ENCODE data around the gene P2RX6. TPM values are rescaled to one million over a fixed set of nuclear protein-coding genes. Genes with fewer than 3 reads are reported as not detected.

The P2RX6 gene
- total RNA-seq, 1 donor from 2014 or later = not detected

DNA sequence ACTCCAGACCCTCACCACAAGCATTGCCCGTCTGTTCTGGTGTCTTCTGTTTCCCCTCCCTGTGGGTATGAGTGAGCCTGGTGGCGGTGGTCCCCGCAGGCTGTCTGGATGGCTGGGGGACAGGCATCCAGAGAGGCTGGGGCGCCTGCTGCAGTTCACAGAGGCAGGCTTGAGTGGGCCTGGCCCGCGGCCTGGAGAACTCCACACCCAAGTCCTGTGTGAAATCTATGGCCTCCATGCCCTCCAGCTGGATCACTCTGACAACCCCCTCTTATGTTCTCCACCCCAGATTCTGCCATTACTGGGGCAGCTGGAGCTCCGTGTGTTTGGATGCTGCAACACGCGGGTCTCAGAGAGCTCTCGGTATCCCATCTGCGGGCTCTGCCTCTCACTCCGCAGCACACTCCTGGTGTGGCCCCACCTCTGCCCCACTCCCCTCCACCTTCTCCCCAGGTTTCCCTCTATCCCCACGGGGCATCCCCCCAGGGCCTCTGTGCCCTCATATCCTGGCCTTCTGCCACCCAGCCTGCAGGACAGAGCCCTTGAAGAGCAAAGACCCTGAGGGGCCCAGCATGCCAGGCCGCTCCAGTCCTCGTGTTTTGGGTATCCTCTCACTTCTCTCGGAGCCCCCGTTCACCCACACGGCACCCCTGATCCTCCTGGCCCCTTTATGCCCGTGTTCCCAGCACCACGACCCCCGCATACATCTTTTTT lies 62.1 kb downstream of the P2RX6 start:
- no peak overlapping the region for H3K27ac Mint-ChIP-seq
- H3K4me1 Mint-ChIP-seq = no peaks in the 10 kb centered on the region
- H3K4me3 Mint-ChIP-seq = no peak overlapping the region
- no peaks in the 10 kb centered on the region for H3K36me3 Mint-ChIP-seq (ENCODE audit: low read depth)
- no peak for DNase-seq
- no peaks in the 10 kb centered on the region for H3K9me3 Mint-ChIP-seq
- H3K27me3 Mint-ChIP-seq = no peaks in the 10 kb centered on the region
- intact Hi-C loops (cut with micrococcal nuclease) = no loop called here

Other genes starting within 250 kb of the P2RX6 start
- gene SERPIND1, start 241.1 kb upstream of the P2RX6 start, total RNA-seq = not detected in 2 replicates
- 78.4 and 83.8 TPM in 2 replicates for gene PI4KA, start 156.4 kb upstream of the P2RX6 start, total RNA-seq
- gene SNAP29, start 156.2 kb upstream of the P2RX6 start, total RNA-seq = 24.3 and 25.8 TPM in 2 replicates
- gene CRKL, start 97.8 kb upstream of the P2RX6 start, total RNA-seq = 81.4 and 82.4 TPM in 2 replicates
- 0.37 TPM in 1 of 2 replicates, not detected in the other for gene AIFM3, start 47.9 kb upstream of the P2RX6 start, total RNA-seq
- gene LZTR1, start 32.9 kb upstream of the P2RX6 start, total RNA-seq = 69.9 and 76.4 TPM in 2 replicates
- 30.3 and 31.5 TPM in 2 replicates for gene THAP7, start 13.0 kb upstream of the P2RX6 start, total RNA-seq
- gene SLC7A4, start 17.4 kb downstream of the P2RX6 start, total RNA-seq = not detected in 2 replicates
- gene LRRC74B, start 30.8 kb downstream of the P2RX6 start, total RNA-seq = not detected in 2 replicates

Measured in activated CD4-positive, alpha-beta T cell treated with anti-CD3 and anti-CD28 coated beads, Interleukin-2, amount 10 ng/mL, durations not matched to agents 24 days and 14 days (primary cell).